Measurements from ENCODE around the gene ARHGAP24. TPM values are rescaled to one million over a fixed set of nuclear protein-coding genes. Genes with fewer than 3 reads are reported as not detected.

Gene ARHGAP24
- total and polyA plus RNA-seq, 2 donors (not counting 1 experiment from before 2014, with no cell fraction given), result 48.4 to 141 TPM

GRCh38 chr4:85688055-85688740 is 213.2 kb downstream of the ARHGAP24 start:
- CTCF ChIA-PET, result interaction anchor here (2.1 kb wide), 1 partner anchor 59 kb away, joined by 7 read pairs; no protein-coding TSS in a partner anchor
- Histone ChIP-seq H4K20me1 (ENCODE audit: control insufficient read depth, insufficient read depth, low read length, poor library complexity, severe bottlenecking) (no peaks in the 10 kb centered on the region), H3K4me1 (ENCODE audit: control insufficient read depth in 2 of 2, insufficient read depth in 2 of 2, low read length in 2 of 2) (peaks cover 10 to 11% of the 10 kb centered on the region in 2 donors), H3K4me2 (replicated peaks; ENCODE audit: low read depth, low read length, poor library complexity, severe bottlenecking) (peak overlapping the region; percentile 17), H3K9me3 (ENCODE audit: control extremely low read depth in 1 of 3, control insufficient read depth in 2 of 3, insufficient read depth in 1 of 3, low read length in 2 of 3) (peaks cover 6 to 7% (median 7%) of the 10 kb centered on the region in 3 donors), H3K27me3 (replicated peaks in 1 of 4; ENCODE audit: control extremely low read depth in 1 of 4, control insufficient read depth in 3 of 4, insufficient read depth in 4 of 4, low read length in 3 of 4) (no peaks in the 10 kb centered on the region), H2AFZ (ENCODE audit: insufficient read depth, low read depth, low read length, poor library complexity, severe bottlenecking) (no peak overlapping the region), H3K9ac (ENCODE audit: low read length) (no peak overlapping the region), H3K4me3 (ENCODE audit: control extremely low read depth in 1 of 5, extremely low read depth in 1 of 5, insufficient read depth in 1 of 5, low read depth in 2 of 5, low read length in 4 of 5) (no peak overlapping the region), H3K27ac (ENCODE audit: low read length in 2 of 2) (no peak overlapping the region), H3K36me3 (replicated peaks in 1 of 2; ENCODE audit: control extremely low read depth in 1 of 2, control insufficient read depth in 1 of 2, extremely low read depth in 1 of 2, insufficient read depth in 2 of 2, low read length in 1 of 2) (peaks cover 7 to 11% of the 10 kb centered on the region in 2 experiments), H3K79me2 (ENCODE audit: control insufficient read depth, insufficient read depth, low read length) (peaks cover 63% of the 10 kb centered on the region)
- Mint-ChIP-seq H3K27me3 (no peaks in the 10 kb centered on the region), H3K9me3 (ENCODE audit: insufficient read depth) (peaks cover 4% of the 10 kb centered on the region), H3K4me3 (peak overlapping the region; percentile 32), H3K4me1 (peaks cover 42% of the 10 kb centered on the region), H3K27ac (peak overlapping the region; percentile 29)
- ATAC-seq (ENCODE audit: low read depth), result no peak
- TF ChIP-seq EZH2 (IDR thresholded peaks at IDR 0.05; ENCODE audit: borderline replicate concordance, insufficient read depth, low read depth, low read length, poor library complexity, severe bottlenecking) (no peak), CTCF (IDR thresholded peaks at IDR 0.05) (no peak)
- intact Hi-C loops (cut with micrococcal nuclease), result no loop called here
- no peak for DNase-seq
- POLR2A ChIA-PET, result interaction anchor here (0.6 kb wide), 1 partner anchor 14 kb away, joined by 3 read pairs; no protein-coding TSS in a partner anchor
- no CpG with 5 or more reads among the region's 6 CpGs for WGBS (ENCODE audit: insufficient coverage)

- WGBS (ENCODE audit: insufficient coverage), result no CpG with 5 or more reads among the region's 2 CpGs
- DNase-seq, result no peak
- Histone ChIP-seq H3K36me3 (replicated peaks in 1 of 2; ENCODE audit: control extremely low read depth in 1 of 2, control insufficient read depth in 1 of 2, extremely low read depth in 1 of 2, insufficient read depth in 2 of 2, low read length in 1 of 2) (peaks cover 5 to 7% of the 10 kb centered on the region in 2 experiments), H4K20me1 (ENCODE audit: control insufficient read depth, insufficient read depth, low read length, poor library complexity, severe bottlenecking) (no peaks in the 10 kb centered on the region), H3K27ac (ENCODE audit: low read length in 2 of 2) (no peak overlapping the region), H3K4me1 (ENCODE audit: control insufficient read depth in 2 of 2, insufficient read depth in 2 of 2, low read length in 2 of 2) (peaks cover 36 to 47% of the 10 kb centered on the region in 2 donors), H3K79me2 (ENCODE audit: control insufficient read depth, insufficient read depth, low read length) (peaks cover 61% of the 10 kb centered on the region), H3K4me2 (replicated peaks; ENCODE audit: low read depth, low read length, poor library complexity, severe bottlenecking) (no peak overlapping the region), H3K4me3 (ENCODE audit: control extremely low read depth in 1 of 5, extremely low read depth in 1 of 5, insufficient read depth in 1 of 5, low read depth in 2 of 5, low read length in 4 of 5) (no peak overlapping the region), H3K9me3 (ENCODE audit: control extremely low read depth in 1 of 3, control insufficient read depth in 2 of 3, insufficient read depth in 1 of 3, low read length in 2 of 3) (peaks cover 2 to 21% (median 8%) of the 10 kb centered on the region in 3 donors), H2AFZ (ENCODE audit: insufficient read depth, low read depth, low read length, poor library complexity, severe bottlenecking) (no peak overlapping the region), H3K27me3 (replicated peaks in 1 of 4; ENCODE audit: control extremely low read depth in 1 of 4, control insufficient read depth in 3 of 4, insufficient read depth in 4 of 4, low read length in 3 of 4) (no peaks in the 10 kb centered on the region), H3K9ac (ENCODE audit: low read length) (no peak overlapping the region)
- intact Hi-C loops (cut with micrococcal nuclease), result no loop called here
- Mint-ChIP-seq H3K4me3 (peak overlapping the region; percentile 33), H3K9me3 (ENCODE audit: insufficient read depth) (peaks cover 6% of the 10 kb centered on the region), H3K27ac (peak overlapping the region; percentile 66), H3K4me1 (peaks cover 53% of the 10 kb centered on the region), H3K27me3 (no peaks in the 10 kb centered on the region)
- POLR2A ChIA-PET, result no interaction called here
- CTCF ChIA-PET, result interaction anchor here (0.9 kb wide), 1 partner anchor 42 kb away, joined by 3 read pairs; no protein-coding TSS in a partner anchor
- TF ChIP-seq EZH2 (IDR thresholded peaks at IDR 0.05; ENCODE audit: borderline replicate concordance, insufficient read depth, low read depth, low read length, poor library complexity, severe bottlenecking), result no peak
- no peak for TF ChIP-seq CTCF (IDR thresholded peaks at IDR 0.05)
- no peak for ATAC-seq (ENCODE audit: low read depth)
These were observed 221.7 kb downstream of the ARHGAP24 start for GRCh38 chr4:85696661-85697060.
